Measurements from ENCODE around the gene MYH4. TPM values are rescaled to one million over a fixed set of nuclear protein-coding genes. Genes with fewer than 3 reads are reported as not detected.

MYH4 gene
- total RNA-seq, 1 experiment from 2014 or later = not detected

Other genes starting within 250 kb of the MYH4 start
- gene MYH13, start 96.6 kb downstream of the MYH4 start, total RNA-seq (2021; ENCODE audit: unreplicated experiment) = not detected
- not detected for gene MYH8, start 47.6 kb downstream of the MYH4 start, total RNA-seq (2021; ENCODE audit: unreplicated experiment)
- gene MYH1, start 49.0 kb upstream of the MYH4 start, total RNA-seq (2021; ENCODE audit: unreplicated experiment) = not detected
- gene MYH2, start 80.1 kb upstream of the MYH4 start, total RNA-seq (2021; ENCODE audit: unreplicated experiment) = not detected
- gene MYH3, start 187.8 kb upstream of the MYH4 start, total RNA-seq (2021; ENCODE audit: unreplicated experiment) = 1.6 TPM
- 35.8 TPM for gene SCO1, start 228.0 kb upstream of the MYH4 start, total RNA-seq (2021; ENCODE audit: unreplicated experiment)
- gene ADPRM, start 228.0 kb upstream of the MYH4 start, total RNA-seq (2021; ENCODE audit: unreplicated experiment) = 7.9 TPM